Prostate gland (tissue), 2 donors: Measurements from ENCODE around the gene DDTL.

ENCODE experiments used
- POLR2A ChIP-seq: fragments of 450-650 bp; IDR thresholded peaks from one replicate; pipeline ENCODE4 v1.6.1; 2016; ENCODE audit warnings: antibody characterized with exemption, mild to moderate bottlenecking
- POLR2AphosphoS5 ChIP-seq: sonication (generic); formaldehyde crosslinking; IDR thresholded peaks from one replicate; pipeline ENCODE4 v1.6.1; 2017; ENCODE audit warnings: antibody characterized with exemption
- TF ChIP-seq, protein P1 (sequence below), 4 experiments: fragments of 200-600 bp in 2 of 4; fragments of 450-650 bp in 2 of 4; sonication (generic) in 2 of 4; IDR thresholded peaks; 1 replicate in 3 of 4; 2 replicates in 1 of 4; pipeline ENCODE4 v1.5.1; 2016 to 2019; ENCODE audit warnings: antibody characterized with exemption in 4 of 4, mild to moderate bottlenecking in 2 of 4, moderate library complexity in 2 of 4

DNA sequence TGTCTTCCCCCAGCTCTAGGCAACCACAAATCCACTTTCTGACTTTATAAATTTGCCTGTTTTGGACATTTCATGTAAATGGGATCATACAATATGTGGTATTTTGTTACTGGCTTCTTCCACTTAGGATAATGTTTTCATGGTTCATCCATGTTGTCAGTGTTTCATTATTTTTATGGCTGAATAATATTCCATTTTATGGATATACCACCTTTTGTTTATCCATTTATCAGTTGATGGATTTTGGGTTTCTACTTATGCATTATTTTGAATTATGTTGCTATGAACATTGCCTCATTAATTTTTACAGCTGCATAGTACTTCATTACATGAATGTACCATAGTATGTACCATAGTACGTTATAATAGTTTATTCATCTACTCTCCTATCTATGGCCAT lies 49.5 kb downstream of the DDTL start:
- TF ChIP-seq, protein P1, sequence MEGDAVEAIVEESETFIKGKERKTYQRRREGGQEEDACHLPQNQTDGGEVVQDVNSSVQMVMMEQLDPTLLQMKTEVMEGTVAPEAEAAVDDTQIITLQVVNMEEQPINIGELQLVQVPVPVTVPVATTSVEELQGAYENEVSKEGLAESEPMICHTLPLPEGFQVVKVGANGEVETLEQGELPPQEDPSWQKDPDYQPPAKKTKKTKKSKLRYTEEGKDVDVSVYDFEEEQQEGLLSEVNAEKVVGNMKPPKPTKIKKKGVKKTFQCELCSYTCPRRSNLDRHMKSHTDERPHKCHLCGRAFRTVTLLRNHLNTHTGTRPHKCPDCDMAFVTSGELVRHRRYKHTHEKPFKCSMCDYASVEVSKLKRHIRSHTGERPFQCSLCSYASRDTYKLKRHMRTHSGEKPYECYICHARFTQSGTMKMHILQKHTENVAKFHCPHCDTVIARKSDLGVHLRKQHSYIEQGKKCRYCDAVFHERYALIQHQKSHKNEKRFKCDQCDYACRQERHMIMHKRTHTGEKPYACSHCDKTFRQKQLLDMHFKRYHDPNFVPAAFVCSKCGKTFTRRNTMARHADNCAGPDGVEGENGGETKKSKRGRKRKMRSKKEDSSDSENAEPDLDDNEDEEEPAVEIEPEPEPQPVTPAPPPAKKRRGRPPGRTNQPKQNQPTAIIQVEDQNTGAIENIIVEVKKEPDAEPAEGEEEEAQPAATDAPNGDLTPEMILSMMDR (IDR thresholded peaks at IDR 0.05), result no peak
- TF ChIP-seq POLR2AphosphoS5, result no peak
- TF ChIP-seq POLR2A, result no peak
